Measurements from ENCODE around the gene HRK. TPM values are rescaled to one million over a fixed set of nuclear protein-coding genes. Genes with fewer than 3 reads are reported as not detected.
A peak's percentile ranks its signal among the peaks of the same experiment; 100 is the strongest.

HRK gene
- not detected in 2 replicates for total RNA-seq

GRCh38 chr12:116881325-116881876 lies at the start of gene HRK:
Gene HRK (minus strand): TSS chr12:116881441. CDS start chr12:116881307, 134 bp downstream.
- Mint-ChIP-seq H3K27ac (peak within 1 kb of the TSS; percentile 22), H3K36me3 (ENCODE audit: low read depth) (no peaks in the 10 kb centered on the region), H3K27me3 (peaks cover 79% of the 10 kb centered on the region), H3K4me3 (peak within 1 kb of the TSS; percentile 76), H3K9me3 (no peaks in the 10 kb centered on the region), H3K4me1 (peaks cover 25% of the 10 kb centered on the region)
- DNase-seq = no peak
- intact Hi-C loops (cut with micrococcal nuclease) = no loop called here

GRCh38 chr12:116929885-116930284 lies 48.6 kb upstream of the HRK start:
- no peak for DNase-seq
- no peak overlapping the region for H3K4me3 Mint-ChIP-seq
- H3K9me3 Mint-ChIP-seq = no peaks in the 10 kb centered on the region
- H3K27me3 Mint-ChIP-seq = peaks cover 5% of the 10 kb centered on the region
- intact Hi-C loops (cut with micrococcal nuclease) = loop anchor here (10.0 kb wide), 2 partner anchors 205 to 605 kb away; no protein-coding TSS in a partner anchor
- H3K27ac Mint-ChIP-seq = no peak overlapping the region
- H3K36me3 Mint-ChIP-seq (ENCODE audit: low read depth) = peaks cover 39% of the 10 kb centered on the region
- H3K4me1 Mint-ChIP-seq = peaks cover 26% of the 10 kb centered on the region

GRCh38 chr12:116928504-116928903 lies 47.3 kb upstream of the HRK start:
- no peaks in the 10 kb centered on the region for H3K9me3 Mint-ChIP-seq
- no peak overlapping the region for H3K4me3 Mint-ChIP-seq
- no peak overlapping the region for H3K27ac Mint-ChIP-seq
- H3K27me3 Mint-ChIP-seq = peaks cover 5% of the 10 kb centered on the region
- intact Hi-C loops (cut with micrococcal nuclease) = loop anchor here (10.0 kb wide), 2 partner anchors 206 to 604 kb away; no protein-coding TSS in a partner anchor
- peaks cover 37% of the 10 kb centered on the region for H3K4me1 Mint-ChIP-seq
- no peak for DNase-seq
- H3K36me3 Mint-ChIP-seq (ENCODE audit: low read depth) = peaks cover 32% of the 10 kb centered on the region

- H3K4me3 Mint-ChIP-seq = no peak overlapping the region
- H3K36me3 Mint-ChIP-seq (ENCODE audit: low read depth) = peaks cover 30% of the 10 kb centered on the region
- DNase-seq = no peak
- H3K4me1 Mint-ChIP-seq = peaks cover 44% of the 10 kb centered on the region
- H3K9me3 Mint-ChIP-seq = no peaks in the 10 kb centered on the region
- H3K27me3 Mint-ChIP-seq = peaks cover 5% of the 10 kb centered on the region
- intact Hi-C loops (cut with micrococcal nuclease) = loop anchor here (10.0 kb wide), 2 partner anchors 207 to 603 kb away; no protein-coding TSS in a partner anchor
- no peak overlapping the region for H3K27ac Mint-ChIP-seq
Observed at GRCh38 chr12:116927244-116927940, 46.2 kb upstream of the HRK start.

GRCh38 chr12:116926283-116927243 lies 45.3 kb upstream of the HRK start:
- DNase-seq = no peak
- peaks cover 5% of the 10 kb centered on the region for H3K27me3 Mint-ChIP-seq
- intact Hi-C loops (cut with micrococcal nuclease) = loop anchor here (10.0 kb wide), 2 partner anchors 208 to 602 kb away; no protein-coding TSS in a partner anchor
- peaks cover 50% of the 10 kb centered on the region for H3K4me1 Mint-ChIP-seq
- H3K9me3 Mint-ChIP-seq = no peaks in the 10 kb centered on the region
- no peak overlapping the region for H3K4me3 Mint-ChIP-seq
- peaks cover 25% of the 10 kb centered on the region for H3K36me3 Mint-ChIP-seq (ENCODE audit: low read depth)
- H3K27ac Mint-ChIP-seq = no peak overlapping the region

- peaks cover 23% of the 10 kb centered on the region for H3K36me3 Mint-ChIP-seq (ENCODE audit: low read depth)
- peaks cover 10% of the 10 kb centered on the region for H3K27me3 Mint-ChIP-seq
- H3K27ac Mint-ChIP-seq = peak overlapping the region; percentile 76
- intact Hi-C loops (cut with micrococcal nuclease) = loop anchor here (1.0 to 10.0 kb wide), 4 partner anchors 35 to 600 kb away; partner anchors contain the start of genes RNFT2 and SPRING1
- H3K4me3 Mint-ChIP-seq = peak overlapping the region; percentile 76
- H3K9me3 Mint-ChIP-seq = no peaks in the 10 kb centered on the region
- DNase-seq = peak; percentile 91
- peaks cover 65% of the 10 kb centered on the region for H3K4me1 Mint-ChIP-seq
Observed at GRCh38 chr12:116924558-116925453, 43.6 kb upstream of the HRK start.

- intact Hi-C loops (cut with micrococcal nuclease) = loop anchor here (1.0 to 10.0 kb wide), 6 partner anchors 11 to 598 kb away; partner anchors contain the start of genes MAP1LC3B2 and TESC
- DNase-seq = peak; percentile 72
- Mint-ChIP-seq H3K4me1 (peaks cover 68% of the 10 kb centered on the region), H3K27ac (peak overlapping the region; percentile 80), H3K27me3 (peaks cover 7% of the 10 kb centered on the region), H3K4me3 (peak overlapping the region; percentile 39), H3K36me3 (ENCODE audit: low read depth) (peaks cover 15% of the 10 kb centered on the region), H3K9me3 (no peaks in the 10 kb centered on the region)
Observed at GRCh38 chr12:116922194-116922897, 41.1 kb upstream of the HRK start.

GRCh38 chr12:116920939-116921338 lies 39.7 kb upstream of the HRK start:
- Mint-ChIP-seq H3K4me1 (peaks cover 72% of the 10 kb centered on the region), H3K9me3 (no peaks in the 10 kb centered on the region), H3K36me3 (ENCODE audit: low read depth) (peaks cover 23% of the 10 kb centered on the region), H3K4me3 (no peak overlapping the region), H3K27me3 (peaks cover 5% of the 10 kb centered on the region), H3K27ac (no peak overlapping the region)
- no peak for DNase-seq
- intact Hi-C loops (cut with micrococcal nuclease) = loop anchor here (10.0 kb wide), 2 partner anchors 214 to 596 kb away; no protein-coding TSS in a partner anchor

- Mint-ChIP-seq H3K27ac (no peak overlapping the region), H3K27me3 (peaks cover 5% of the 10 kb centered on the region)
- intact Hi-C loops (cut with micrococcal nuclease) = loop anchor here (10.0 kb wide), 2 partner anchors 215 to 595 kb away; no protein-coding TSS in a partner anchor
Observed at GRCh38 chr12:116919706-116920485, 38.7 kb upstream of the HRK start.

GRCh38 chr12:116919247-116919661 lies 38.0 kb upstream of the HRK start:
- peaks cover 32% of the 10 kb centered on the region for H3K36me3 Mint-ChIP-seq (ENCODE audit: low read depth)
- peaks cover 61% of the 10 kb centered on the region for H3K4me1 Mint-ChIP-seq
- H3K4me3 Mint-ChIP-seq = no peak overlapping the region
- H3K27me3 Mint-ChIP-seq = peaks cover 5% of the 10 kb centered on the region
- intact Hi-C loops (cut with micrococcal nuclease) = no loop called here
- no peak overlapping the region for H3K27ac Mint-ChIP-seq
- no peaks in the 10 kb centered on the region for H3K9me3 Mint-ChIP-seq
- no peak for DNase-seq

More at GRCh38 chr12:116919706-116920485, 38.7 kb upstream of the HRK start:
- no peaks in the 10 kb centered on the region for H3K9me3 Mint-ChIP-seq
- peaks cover 30% of the 10 kb centered on the region for H3K36me3 Mint-ChIP-seq (ENCODE audit: low read depth)
- H3K4me1 Mint-ChIP-seq = peaks cover 67% of the 10 kb centered on the region
- H3K4me3 Mint-ChIP-seq = no peak overlapping the region
- DNase-seq = no peak

GRCh38 chr12:116918464-116918863 lies 37.2 kb upstream of the HRK start:
- Mint-ChIP-seq H3K27me3 (peaks cover 5% of the 10 kb centered on the region), H3K4me1 (peaks cover 59% of the 10 kb centered on the region)

More at GRCh38 chr12:116918464-116918863, 37.2 kb upstream of the HRK start:
- DNase-seq = no peak
- intact Hi-C loops (cut with micrococcal nuclease) = no loop called here
- H3K27ac Mint-ChIP-seq = no peak overlapping the region
- H3K36me3 Mint-ChIP-seq (ENCODE audit: low read depth) = peaks cover 32% of the 10 kb centered on the region
- no peak overlapping the region for H3K4me3 Mint-ChIP-seq
- H3K9me3 Mint-ChIP-seq = no peaks in the 10 kb centered on the region

Measured in activated CD4-positive, alpha-beta T cell treated with anti-CD3 and anti-CD28 coated beads, Interleukin-2, amount 10 ng/mL, durations not matched to agents 24 days and 14 days (primary cell).